ENCODE data around the gene SDS.
A peak's percentile ranks its signal among the peaks of the same experiment; 100 is the strongest.

The SDS gene

DNA sequence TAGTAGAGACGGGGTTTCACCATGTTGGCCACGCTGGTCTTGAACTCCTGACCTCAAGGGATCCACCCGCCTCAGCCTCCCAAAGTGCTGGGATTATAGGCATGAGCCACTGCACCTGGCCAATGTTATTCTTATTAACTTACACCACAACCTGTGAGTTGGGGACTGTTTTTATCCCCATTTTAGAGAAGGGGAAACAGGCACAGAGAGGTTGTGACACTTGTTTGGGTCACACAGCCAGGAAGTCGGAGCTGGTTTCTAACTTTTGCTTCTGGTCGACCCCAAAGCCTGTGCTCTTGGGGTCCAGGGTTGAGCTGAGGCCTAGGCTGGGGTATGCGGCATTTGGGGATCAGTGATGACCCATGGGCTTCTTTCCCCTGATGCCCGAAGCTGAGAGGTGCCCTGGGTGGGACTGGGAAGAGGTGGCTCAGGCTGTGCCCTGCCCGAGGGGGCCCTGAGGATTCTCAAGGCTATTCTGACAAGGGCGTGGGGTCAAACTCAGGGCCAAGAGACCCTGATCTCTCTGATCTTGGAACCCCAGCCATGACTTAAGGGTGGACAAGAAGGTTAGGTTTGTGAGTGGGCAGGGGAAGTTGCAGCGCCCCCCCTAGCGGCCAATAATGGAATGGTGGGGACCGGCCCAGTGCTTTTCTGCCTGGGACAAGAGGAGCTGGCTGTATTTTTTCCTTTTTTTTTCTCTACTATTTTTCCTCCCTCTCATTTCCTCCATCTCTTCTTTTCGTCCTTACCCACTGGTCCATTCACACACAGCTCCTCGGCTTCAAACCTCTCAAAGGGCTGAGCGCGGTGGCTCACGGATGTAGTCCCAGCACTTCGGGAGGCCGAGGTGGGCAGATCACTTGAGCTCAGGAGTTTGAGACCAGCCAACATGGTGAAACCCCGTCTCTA lies 21.5 kb upstream of the SDS start:
- peak; percentile 74 for DNase-seq (ENCODE audit: low spot score)

DNA sequence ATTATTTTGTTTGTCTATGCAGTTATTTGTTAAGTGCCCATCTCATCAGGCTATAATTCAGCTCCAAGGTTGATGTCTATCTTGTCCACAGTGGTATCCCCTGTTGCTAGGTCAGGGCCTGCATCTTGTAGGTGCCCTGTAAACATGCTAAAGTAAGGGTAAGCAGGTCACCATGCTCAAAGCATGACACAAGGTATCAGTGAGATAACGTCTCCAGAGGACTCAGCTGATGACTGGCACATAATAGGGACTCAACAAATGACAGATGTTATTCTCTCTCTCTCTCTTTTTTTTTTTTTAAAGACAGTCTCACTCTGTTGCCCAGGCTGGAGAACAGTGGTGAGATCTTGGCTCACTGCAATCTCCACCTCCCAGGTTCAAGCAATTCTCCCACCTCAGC lies 20.8 kb upstream of the SDS start:
- no peak for DNase-seq (ENCODE audit: low spot score)

DNA sequence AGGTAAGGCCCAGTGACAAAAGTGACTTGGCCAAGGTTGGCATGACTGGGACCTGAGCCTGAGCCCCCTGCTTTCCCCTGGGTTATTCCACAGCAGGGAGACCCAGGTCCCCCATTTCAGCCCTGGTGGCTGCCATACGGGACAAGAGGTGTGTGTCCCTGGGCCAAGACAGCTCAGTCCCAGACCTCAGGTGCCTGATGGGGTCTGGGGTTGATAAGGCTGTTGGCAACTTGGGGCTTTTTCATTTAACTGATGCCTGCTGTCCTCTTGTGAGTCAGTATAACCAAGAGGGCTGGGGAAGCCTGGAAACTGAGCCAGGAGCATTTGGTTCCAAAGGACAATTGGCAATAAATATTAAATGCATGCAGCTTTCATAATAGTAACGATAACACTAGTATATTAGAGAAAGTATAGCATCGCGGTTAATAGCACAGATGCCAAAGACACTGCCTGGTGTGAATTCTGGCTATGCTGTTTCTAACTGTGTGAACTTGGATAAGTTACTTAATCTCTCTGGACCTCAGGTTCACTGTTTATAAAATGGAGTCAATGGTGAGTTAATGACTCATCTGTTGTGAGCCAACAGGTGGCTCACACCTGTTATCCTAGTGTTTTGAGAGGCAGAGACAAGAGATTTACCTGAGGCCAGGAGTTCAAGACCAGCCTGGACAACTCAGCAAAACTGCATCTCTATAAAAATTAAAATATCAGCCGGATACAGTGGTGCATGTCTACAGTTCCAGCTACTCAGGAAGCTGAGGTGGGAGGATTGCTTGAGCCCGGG lies 19.4 kb upstream of the SDS start:
- DNase-seq (ENCODE audit: low spot score) = no peak

DNA sequence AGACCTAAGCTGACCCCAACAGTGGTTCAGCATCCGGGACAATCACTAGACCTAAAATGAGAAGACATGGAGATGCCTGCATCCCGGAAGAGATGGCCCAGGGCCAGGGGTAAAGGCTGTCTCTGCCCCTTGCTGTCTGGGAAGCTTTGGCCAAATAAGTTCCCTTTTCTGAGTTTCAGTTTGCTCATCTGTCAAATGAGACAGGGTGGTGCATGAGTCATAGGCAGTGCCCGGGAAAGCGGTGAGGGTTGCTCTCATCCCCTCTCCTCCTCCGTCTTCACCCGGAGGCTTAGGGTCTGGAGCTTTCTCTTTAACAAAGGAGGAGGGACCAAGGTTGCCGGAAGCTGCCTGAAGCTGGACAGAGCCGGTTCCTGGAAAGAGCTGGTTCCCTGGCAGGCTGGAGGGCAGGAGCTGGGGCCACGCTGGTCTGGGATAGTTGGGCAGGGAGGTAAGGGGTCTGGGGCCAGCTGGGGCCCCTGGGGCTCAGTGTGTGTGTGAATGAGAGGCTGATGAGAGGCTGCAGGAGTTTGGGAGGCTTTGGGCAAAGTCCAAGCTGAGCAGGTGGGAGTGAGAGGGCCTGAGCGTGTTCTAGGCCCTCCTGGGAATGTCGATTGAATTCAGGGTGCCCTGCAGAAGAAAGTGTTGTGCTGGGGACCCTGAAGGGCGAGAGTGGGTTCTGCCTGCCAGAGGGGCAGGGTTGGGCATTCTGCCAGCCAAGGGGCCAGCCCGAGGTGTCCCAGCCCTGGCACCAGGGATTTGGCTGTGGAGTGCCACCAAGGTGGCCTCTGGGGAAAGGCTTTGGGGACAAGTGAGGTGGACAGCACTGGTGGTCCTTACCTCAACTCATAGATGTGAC lies 18.6 kb upstream of the SDS start, which contains the start of gene SDSL:
Gene SDSL (plus strand): TSS at position 351 of the 856 bp plus-strand sequence. CDS start 5,603 bp downstream, outside the sequence.
- peak; percentile 86 for DNase-seq (ENCODE audit: low spot score)

DNA sequence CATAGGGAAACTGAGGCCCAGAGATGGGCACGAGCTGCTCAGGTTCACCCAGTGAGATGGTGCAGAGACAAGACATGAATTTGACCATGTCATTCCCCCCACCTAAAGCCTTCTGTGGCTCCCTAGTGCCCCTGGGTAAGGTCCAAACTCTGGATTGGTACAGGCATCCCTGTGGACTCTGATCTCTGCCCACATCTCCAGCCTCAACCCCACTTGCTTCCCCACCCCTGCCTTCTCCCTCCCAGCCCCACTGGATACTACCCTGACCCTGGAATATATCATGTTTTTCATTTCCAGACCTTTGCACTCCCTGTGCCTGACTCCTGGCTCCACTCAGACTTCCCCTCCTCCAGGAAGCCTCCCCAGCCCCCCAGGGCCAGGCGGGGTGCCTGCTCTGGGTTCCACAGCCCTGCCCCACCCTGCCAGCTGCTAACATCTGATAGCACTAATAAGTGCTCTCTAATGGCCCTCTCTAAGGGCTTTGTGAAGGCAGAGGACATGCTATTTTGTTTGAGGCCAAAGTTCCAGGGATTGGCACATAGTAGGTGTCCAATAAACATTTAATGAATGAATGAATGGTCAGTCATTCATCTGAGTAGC lies 17.4 kb upstream of the SDS start:
- no peak for DNase-seq (ENCODE audit: low spot score)

DNA sequence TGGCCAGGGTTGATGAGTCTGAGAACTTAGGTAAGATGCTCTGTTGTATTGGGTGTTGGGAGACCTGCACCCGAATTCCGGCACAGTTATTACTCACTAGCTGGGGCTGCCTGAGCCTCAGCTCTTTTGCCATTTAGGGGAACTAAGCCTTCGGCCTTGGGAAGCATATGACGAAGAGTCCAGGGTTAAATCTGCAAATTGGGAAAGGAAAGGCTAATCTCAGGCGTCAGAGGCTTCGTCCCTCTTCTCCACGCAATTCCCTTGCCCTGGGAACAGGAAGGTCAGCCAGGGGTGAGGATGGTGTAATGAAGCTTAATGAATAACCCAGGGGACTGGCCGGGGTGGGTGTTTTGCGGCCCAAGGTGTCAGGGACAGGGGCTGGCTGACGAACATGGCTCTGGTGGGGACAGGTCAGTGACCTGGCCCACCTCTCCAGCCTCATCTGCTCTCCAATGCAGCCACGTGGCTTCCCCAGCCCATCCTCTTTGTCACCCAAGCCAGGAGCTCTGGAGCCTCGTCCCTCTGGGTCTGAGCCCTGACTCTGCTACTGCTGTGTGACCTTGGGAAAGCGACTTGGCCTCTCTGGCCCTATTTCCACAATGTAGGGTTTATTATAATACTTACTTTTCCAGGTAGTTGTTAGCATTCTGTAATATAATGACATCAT lies 14.7 kb upstream of the SDS start:
- no peak for DNase-seq (ENCODE audit: low spot score)

DNA sequence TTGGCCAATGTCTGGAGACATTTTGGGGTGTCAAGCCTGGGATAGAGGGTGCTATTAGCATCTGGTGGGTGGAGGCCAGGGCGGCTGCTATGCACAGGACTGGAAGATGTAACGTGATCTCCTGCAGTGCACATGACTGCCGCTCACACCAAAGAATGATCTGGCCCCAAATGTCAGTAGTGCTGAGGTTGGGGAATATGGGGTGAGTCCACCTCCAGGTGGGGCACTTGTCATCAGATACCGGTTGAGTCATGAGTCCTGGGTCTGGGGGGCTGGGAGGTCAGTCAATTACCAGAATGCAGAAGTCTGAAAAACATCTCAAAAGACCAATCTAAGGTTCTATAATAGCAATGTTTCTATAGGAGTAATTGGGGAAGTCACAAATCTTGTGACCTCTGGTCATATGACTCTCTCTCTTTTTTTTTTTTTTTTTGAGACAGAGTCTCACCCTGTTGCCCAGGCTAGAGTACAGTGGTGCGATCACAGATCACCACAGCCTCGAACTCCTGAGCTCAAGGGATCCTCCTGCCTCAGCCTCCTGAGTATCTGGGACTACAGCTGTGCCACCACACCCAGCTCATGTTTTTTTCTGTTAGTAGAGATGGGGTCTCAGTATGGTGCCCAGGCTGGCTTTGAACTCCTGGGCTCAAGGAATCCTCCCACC lies 12.5 kb upstream of the SDS start:
- no peak for DNase-seq (ENCODE audit: low spot score)

DNA sequence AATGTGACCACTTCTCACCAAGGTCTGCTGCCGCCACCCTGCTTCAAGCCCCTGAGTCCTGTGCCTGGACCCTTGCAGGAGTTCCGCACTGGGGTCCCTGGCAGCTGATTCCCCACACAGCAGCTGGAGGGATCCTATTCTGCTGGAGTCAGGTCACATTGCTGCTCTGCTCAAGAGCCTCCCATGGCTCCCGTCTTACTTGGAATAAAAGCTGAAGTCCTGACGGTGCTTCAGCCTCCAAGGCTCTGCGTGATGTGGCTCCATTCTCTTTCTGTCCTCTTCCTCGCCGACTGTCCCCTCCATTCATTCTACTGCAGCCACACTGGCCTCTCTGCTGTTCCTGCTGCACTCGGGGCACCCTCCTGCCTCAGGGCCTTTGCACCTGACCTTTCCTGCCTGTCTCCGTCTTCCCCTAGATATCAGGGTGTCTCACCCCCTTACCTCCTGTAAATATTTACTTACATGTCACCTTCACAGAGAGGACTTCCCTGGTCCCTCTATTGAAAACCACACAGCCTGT lies 10.9 kb upstream of the SDS start:
- no peak for DNase-seq (ENCODE audit: low spot score)

DNA sequence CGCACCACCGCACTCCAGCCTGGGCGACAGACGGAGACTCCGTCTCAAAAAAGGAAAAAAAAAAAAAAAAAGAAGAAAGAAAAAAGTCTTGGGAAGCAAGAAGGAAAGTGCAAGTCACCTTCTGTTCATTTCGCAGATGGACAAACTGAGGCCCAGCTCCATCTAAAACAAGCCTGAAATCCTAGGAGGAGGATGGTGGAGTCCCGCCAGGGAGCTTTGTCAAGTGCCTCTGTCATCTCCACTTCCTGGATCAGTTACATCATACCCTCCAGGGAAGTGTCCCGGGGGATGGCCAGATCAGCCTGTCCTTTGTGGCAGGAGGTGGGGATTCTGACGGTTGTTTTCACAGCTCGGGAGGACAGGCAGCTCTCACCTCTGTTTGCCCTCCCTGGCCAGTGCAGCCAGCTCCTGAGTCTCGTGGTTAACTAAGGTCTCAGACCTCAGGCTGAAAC lies 9.8 kb upstream of the SDS start:
- peak; percentile 70 for DNase-seq (ENCODE audit: low spot score)

DNA sequence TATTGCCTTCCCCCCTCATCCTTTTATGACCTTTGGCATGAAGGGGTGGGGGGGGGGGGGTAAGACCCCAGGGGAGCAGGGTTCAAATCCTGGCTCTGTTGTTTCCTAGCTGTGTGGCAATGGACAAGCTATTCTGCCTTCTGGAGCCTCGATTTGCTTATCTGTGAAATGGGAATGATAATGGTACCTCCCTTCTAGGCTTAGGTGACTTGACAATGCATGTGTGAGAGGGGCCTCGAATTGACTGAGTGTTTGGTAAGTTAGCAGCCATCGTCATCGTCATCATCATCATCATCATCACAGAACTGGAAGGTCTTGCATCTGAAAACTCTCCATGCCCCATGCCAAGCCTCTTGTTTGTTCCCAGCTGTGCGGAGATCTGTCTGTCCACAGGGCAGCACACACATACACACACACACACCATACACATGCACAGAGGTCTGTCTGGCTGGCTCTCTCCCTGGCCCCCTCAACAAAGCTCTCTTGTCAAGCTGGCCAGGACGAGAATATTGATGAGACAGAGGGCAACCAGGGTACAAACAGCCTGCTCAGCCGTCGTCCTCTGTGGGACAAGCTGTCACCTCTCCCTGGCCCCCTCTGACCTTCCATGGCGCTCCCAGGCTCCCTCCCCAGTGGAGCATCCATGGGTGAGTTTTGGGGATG lies 5.9 kb upstream of the SDS start:
- no peak for DNase-seq (ENCODE audit: low spot score)

DNA sequence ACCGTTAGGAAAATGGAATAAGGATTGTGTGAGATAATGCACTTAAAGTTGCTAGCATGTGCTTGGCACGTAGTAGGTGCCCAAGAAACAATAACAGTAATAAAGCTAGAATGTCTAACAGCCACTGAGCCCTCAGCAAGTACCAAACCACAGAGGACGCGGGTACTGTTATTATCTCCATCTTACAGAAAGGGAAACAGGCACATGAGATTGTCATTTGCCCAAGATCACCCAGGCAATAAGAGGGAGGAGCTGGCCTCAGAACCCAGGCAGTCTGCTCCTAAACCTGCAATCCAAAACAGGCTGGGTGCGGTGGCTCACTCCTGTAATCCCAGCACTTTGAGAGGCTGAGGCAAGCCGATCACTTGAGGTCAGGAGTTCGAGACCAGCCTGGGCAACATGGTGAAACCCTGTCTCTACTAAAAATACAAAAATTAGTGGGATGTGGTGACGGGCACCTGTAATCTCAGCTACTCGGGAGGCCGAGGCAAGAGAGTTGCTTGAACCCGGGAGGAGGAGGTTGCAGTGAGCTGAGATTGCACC lies 5.1 kb upstream of the SDS start:
- no peak for DNase-seq (ENCODE audit: low spot score)

DNA sequence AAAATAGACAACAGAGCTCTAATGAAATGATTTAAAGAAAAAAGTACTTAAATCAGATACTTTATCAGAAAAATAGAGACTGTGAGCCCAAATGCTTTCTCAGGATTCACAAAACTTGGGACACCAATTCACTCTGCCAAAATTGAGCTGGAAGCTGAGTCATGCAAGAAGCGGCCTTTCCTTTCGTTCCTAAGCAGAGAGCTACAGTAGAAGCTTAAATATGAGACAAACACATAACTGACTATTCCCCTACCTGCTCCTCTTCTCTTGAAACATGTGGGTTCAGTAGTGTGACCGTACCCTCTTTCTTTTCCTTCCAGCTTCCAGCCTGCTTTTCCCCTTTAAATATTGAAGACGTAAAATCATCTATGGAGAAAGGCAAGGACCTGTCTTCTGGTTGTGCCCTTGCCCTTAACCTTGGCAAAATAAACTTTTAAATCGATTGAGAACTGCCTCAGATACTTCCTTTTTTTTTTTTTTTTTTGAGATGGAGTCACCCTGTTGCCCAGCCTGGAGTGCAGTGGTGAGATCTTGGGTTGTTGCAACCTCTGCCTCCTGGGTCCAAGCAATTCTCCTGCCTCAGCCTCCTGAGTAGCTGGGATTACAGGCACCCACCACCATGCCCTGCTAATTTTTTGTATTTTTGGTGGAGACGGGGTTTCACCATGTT lies 4.4 kb upstream of the SDS start:
- peak; percentile 42 for DNase-seq (ENCODE audit: low spot score)

DNA sequence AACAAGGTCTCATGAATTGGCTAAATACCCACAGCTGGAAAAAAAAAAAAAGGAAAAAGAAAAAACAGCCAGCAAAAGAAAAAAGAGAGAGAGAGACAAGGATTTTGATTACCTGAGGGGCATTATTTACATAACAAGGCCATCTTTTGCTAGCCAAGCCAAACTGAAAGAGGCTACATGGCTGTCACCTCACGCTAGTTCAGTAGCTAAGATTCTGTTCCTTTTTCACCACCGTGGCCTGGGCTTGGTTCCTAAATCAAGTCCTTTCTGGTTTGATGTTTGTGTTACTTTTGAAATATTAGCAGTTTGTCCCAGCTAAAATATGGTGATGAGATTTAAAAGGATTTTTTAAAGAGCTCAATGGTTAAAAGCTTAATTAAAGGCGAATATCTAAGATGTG lies 2.0 kb upstream of the SDS start:
- DNase-seq (ENCODE audit: low spot score) = no peak

DNA sequence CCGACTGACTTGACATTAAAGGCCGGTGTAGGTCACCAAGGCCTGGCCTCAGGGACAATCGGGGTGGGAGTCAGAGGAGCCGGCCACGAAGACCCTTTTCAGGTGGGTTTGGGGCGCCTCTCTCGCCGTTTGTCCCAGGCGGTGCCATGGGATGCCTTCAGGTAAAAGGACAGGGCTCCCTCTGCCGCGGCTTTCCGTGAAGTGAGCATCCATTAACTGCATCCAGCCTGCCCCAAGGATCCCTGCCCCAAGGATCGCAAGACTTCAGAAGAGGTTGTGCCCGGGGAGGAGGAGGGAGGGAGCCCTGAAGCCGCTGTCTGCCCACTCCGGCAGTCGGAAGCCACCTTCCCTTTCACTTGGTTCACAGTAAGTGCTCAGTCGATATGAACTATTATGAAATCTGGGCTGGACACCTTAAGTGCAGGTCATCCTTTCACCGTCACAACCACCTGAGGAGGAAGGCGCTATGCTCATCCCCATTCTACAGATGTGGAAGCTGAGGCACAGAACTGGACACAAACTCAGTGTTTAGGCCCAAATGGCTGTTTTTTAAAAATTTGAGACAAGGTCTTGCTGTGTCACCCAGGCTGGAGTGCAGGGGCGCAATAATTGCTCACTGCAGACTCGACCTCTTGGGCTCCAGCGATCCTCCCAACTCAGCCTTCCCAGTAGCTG lies 964 bp downstream of the SDS start:
- no peak for DNase-seq (ENCODE audit: low spot score)

DNA sequence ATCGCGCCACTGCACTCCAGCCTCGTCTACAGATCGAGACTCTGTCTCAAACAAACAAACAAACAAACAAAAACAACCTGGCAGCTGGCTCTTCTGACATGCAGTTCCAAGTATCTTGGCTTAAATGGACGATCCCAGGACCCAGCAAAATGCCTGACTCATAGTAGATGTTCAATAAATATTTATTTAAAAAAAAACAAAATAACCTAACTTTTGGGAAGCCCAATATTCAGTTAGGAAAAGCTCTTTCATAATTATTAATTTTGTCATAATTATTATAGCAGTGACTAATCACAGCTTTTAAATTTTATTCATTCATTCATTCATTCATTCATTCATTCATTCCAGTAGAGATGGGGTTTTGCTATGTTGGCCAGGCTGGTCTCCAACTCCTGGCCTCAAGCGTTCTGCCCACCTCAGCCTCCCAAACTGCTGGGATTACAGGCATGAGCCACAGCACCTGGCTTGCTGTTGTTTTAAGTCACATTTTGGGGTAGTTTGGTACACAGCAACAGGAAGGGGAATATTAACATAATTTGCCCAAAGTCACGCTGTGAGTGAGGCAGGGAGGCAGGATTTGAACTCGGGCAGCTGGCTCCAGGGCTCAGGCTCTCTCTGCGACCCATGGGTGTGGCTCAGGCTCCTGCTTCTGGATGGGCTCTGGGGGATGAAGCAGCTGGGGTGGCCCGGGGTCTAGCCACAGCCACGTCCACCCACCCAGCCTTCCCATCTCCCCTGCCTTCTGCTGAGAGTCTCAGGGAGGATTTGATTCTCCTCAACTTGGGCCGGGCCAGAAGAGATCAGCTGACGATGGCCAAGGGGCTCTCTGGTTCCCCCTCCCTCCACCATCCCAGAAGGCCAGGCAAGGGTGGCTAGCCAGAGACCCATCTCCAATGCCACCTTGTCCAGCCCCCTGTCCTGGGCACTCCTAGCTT lies 2.4 kb downstream of the SDS start:
- DNase-seq (ENCODE audit: low spot score) = no peak

DNA sequence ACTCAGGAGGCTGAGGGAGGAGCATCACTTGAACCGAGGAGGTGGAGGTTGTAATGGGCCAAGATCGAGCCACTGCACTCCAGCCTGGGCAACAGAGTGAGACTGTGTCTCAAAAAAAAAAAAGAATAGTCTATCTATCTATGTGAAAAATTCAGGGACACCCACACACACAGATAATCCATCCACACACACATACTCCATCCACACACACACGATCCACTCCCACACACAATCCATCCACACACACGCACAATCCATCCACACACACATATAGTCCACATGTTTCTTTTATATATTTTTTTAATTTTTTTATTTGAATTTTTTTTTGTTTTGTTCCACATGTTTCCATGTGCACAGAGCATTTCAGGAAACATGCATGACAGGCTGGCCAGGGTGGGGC lies 3.3 kb downstream of the SDS start:
- DNase-seq (ENCODE audit: low spot score) = no peak

DNA sequence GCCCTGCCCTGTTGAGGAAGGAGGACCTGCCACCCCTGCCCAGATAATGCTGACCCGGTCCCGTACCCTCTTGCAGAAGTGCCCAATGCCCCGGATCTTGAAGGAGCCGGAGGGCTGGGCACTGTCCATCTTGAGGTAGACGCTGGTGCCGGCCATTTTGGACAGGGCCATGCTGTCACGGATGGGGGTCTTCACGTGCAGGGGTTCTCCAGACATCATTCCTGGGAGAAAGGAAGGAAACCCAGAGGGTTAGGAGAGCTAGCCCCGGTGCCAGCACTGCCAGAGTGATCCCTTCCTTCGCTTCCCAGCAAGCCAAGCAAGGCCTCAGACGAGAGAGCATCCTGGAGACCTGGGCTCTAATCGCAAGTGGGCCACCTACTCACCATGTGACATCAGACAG lies 4.2 kb downstream of the SDS start:
- DNase-seq (ENCODE audit: low spot score) = no peak

Measured in AG08395 (cell line).